ENCODE measurements around the gene XPNPEP3. TPM values are rescaled to one million over a fixed set of nuclear protein-coding genes. Genes with fewer than 3 reads are reported as not detected.
A peak's percentile ranks its signal among the peaks of the same experiment; 100 is the strongest.

XPNPEP3 gene
- total and polyA plus RNA-seq, 2 experiments from 2014 or later = 6.4 to 11.3 TPM

GRCh38 chr22:40950962-40951794 is 94.2 kb downstream of the XPNPEP3 start, which contains the start of gene RBX1:
RBX1 (plus strand) TSS chr22:40951378; CDS start chr22:40951399, 21 bp downstream.
- H2AFZ ChIP-seq = peak within 1 kb of the TSS; percentile 84
- no peaks in the 10 kb centered on the region for H3K27me3 ChIP-seq (replicated peaks; ENCODE audit: insufficient read depth)
- peaks cover 27% of the 10 kb centered on the region for H3F3A ChIP-seq (ENCODE audit: insufficient read depth)
- peak within 1 kb of the TSS; percentile 89 for H3K27ac ChIP-seq
- no peaks in the 10 kb centered on the region for H3K9me2 ChIP-seq (ENCODE audit: insufficient read depth)
- no peaks in the 10 kb centered on the region for H4K20me1 ChIP-seq (ENCODE audit: insufficient read depth)
- peak within 1 kb of the TSS; percentile 97 for H3K9ac ChIP-seq
- H3K79me2 ChIP-seq (ENCODE audit: insufficient read depth) = peaks cover 44% of the 10 kb centered on the region
- peaks cover 24% of the 10 kb centered on the region for H3K4me1 ChIP-seq (ENCODE audit: insufficient read depth)
- 0 out of 2 replicates have a peak, but pooled peaks cover 6% of the 10 kb centered on the region for H3K36me3 ChIP-seq (ENCODE audit: low read depth)
- peak within 1 kb of the TSS; percentile 78 for H3K4me3 ChIP-seq
- peak within 1 kb of the TSS; percentile 95 for H3K4me2 ChIP-seq (ENCODE audit: unreplicated experiment)
- in situ Hi-C loops (cut with MboI) = no loop called here
- DNase-seq = peak; percentile 100
- TF ChIP-seq EZH2phosphoT487 (IDR thresholded peaks at IDR 0.05; ENCODE audit: insufficient read depth, low read depth) = no peak
- TF ChIP-seq EZH2 (IDR thresholded peaks at IDR 0.05; ENCODE audit: insufficient read depth, poor library complexity, severe bottlenecking) = no peak
- H3K9me3 ChIP-seq (ENCODE audit: low read depth) = no peaks in the 10 kb centered on the region
- WGBS, 2 experiments (ENCODE audit: low coverage in 1 of 2, low lambda C conversion rate in 2 of 2, missing lambda C conversion rate in 2 of 2) = 0 to 1% methylated on average over 37 to 61 of the region's 86 CpGs

DNA sequence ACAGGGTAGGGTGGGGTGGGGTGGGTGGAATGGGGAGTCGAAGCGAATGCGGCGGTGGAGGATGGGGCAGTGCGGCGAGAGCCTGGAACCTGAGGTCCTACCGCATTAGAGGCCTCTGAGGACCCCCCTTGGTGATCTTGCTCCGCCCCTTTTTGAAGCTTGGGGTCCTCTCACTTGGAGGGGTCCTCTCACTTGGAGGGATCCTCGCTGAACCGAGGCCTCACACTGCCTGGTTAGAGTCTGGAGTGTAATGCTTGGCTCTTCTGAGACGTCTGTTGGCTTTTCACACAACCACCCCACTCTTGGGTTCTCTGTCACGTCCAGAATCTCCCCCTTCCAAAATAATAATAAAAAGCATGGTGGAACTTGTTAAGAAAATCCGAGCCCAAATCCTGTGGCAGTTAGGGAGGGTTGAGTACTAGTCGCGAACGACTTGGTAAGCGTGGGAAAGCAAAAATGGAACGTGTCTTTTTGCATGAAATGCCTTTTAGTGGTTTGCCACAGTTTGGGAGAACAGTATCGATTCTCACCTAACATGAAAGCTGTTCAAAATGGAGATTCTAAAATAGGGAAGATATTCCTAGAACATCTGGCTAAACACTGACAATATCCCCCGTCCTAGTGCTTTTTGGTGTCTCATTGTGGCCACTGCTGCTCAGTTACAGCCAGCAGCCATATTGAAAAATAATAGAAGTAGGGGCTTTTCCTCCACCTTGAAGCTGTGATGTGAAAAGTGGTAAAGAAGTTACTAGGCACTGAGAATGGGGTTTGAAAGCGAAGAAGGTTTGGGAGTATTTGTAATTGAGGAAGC is 95.1 kb downstream of the XPNPEP3 start:
- Histone ChIP-seq H3F3A (ENCODE audit: insufficient read depth) (peaks cover 27% of the 10 kb centered on the region), H2AFZ (peak overlapping the region; percentile 63), H4K20me1 (ENCODE audit: insufficient read depth) (no peaks in the 10 kb centered on the region), H3K27me3 (replicated peaks; ENCODE audit: insufficient read depth) (no peaks in the 10 kb centered on the region), H3K9me3 (ENCODE audit: low read depth) (no peaks in the 10 kb centered on the region), H3K4me1 (ENCODE audit: insufficient read depth) (peaks cover 24% of the 10 kb centered on the region), H3K9ac (peak overlapping the region; percentile 97), H3K36me3 (ENCODE audit: low read depth) (0 out of 2 replicates have a peak, but pooled peaks cover 10% of the 10 kb centered on the region), H3K79me2 (ENCODE audit: insufficient read depth) (peaks cover 52% of the 10 kb centered on the region), H3K4me2 (ENCODE audit: unreplicated experiment) (peak overlapping the region; percentile 95), H3K9me2 (ENCODE audit: insufficient read depth) (no peaks in the 10 kb centered on the region), H3K27ac (peak overlapping the region; percentile 89), H3K4me3 (peak overlapping the region; percentile 77)
- DNase-seq = peak; percentile 56
- 1 to 2% methylated on average over 14 to 21 of the region's 21 CpGs for WGBS, 2 experiments (ENCODE audit: low coverage in 1 of 2, low lambda C conversion rate in 2 of 2, missing lambda C conversion rate in 2 of 2)
- in situ Hi-C loops (cut with MboI) = no loop called here
- TF ChIP-seq EZH2phosphoT487 (IDR thresholded peaks at IDR 0.05; ENCODE audit: insufficient read depth, low read depth) = no peak
- no peak for TF ChIP-seq EZH2 (IDR thresholded peaks at IDR 0.05; ENCODE audit: insufficient read depth, poor library complexity, severe bottlenecking)

GRCh38 chr22:40953471-40953870 is 96.5 kb downstream of the XPNPEP3 start:
- 73 to 82% methylated on average over 2 of the region's 2 CpGs for WGBS, 2 experiments (ENCODE audit: low coverage in 1 of 2, low lambda C conversion rate in 2 of 2, missing lambda C conversion rate in 2 of 2)
- H3K9me2 ChIP-seq (ENCODE audit: insufficient read depth) = no peaks in the 10 kb centered on the region
- H3K9ac ChIP-seq = peak overlapping the region; percentile 97; the same call in 1 of the 2 replicates
- H3K36me3 ChIP-seq (ENCODE audit: low read depth) = peaks cover 14% of the 10 kb centered on the region; the same call in 1 of the 2 replicates
- H3K27ac ChIP-seq = no peak overlapping the region
- no peak for TF ChIP-seq EZH2 (IDR thresholded peaks at IDR 0.05; ENCODE audit: insufficient read depth, poor library complexity, severe bottlenecking)
- TF ChIP-seq EZH2phosphoT487 (IDR thresholded peaks at IDR 0.05; ENCODE audit: insufficient read depth, low read depth) = no peak
- peaks cover 67% of the 10 kb centered on the region for H3K79me2 ChIP-seq (ENCODE audit: insufficient read depth)
- H3K4me3 ChIP-seq = peak overlapping the region; percentile 77; the same call in 1 of the 2 replicates
- no peak for DNase-seq
- H3K9me3 ChIP-seq (ENCODE audit: low read depth) = no peaks in the 10 kb centered on the region
- peaks cover 24% of the 10 kb centered on the region for H3K4me1 ChIP-seq (ENCODE audit: insufficient read depth)
- no peaks in the 10 kb centered on the region for H4K20me1 ChIP-seq (ENCODE audit: insufficient read depth)
- H2AFZ ChIP-seq = no peak overlapping the region
- peak overlapping the region; percentile 95 for H3K4me2 ChIP-seq (ENCODE audit: unreplicated experiment)
- H3K27me3 ChIP-seq (replicated peaks; ENCODE audit: insufficient read depth) = no peaks in the 10 kb centered on the region
- in situ Hi-C loops (cut with MboI) = no loop called here
- peaks cover 27% of the 10 kb centered on the region for H3F3A ChIP-seq (ENCODE audit: insufficient read depth)

DNA sequence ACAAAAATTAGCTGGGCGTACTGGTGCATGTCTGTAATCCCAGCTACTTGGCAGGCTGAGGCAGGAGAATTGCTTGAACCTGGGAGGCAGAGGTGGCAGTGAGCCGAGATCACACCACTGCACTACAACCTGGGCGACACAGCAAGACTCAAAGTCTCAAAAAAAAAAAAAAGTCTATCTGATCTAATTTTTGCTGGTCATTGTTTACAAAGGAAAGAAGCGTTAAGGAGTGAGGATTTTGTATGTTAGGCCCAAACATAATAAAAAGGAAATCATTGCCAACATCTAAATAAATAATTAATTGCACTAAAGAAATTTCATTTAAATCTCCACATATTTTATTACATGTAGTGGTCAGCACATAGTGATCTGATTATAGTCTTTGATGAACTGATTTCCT is 97.2 kb downstream of the XPNPEP3 start:
- Histone ChIP-seq H4K20me1 (ENCODE audit: insufficient read depth) (no peaks in the 10 kb centered on the region), H3K79me2 (ENCODE audit: insufficient read depth) (peaks cover 73% of the 10 kb centered on the region), H3K4me1 (ENCODE audit: insufficient read depth) (peaks cover 24% of the 10 kb centered on the region), H3K9me3 (ENCODE audit: low read depth) (no peaks in the 10 kb centered on the region), H3K36me3 (ENCODE audit: low read depth) (peaks cover 14% of the 10 kb centered on the region; the same call in 1 of the 2 replicates), H3K9ac (no peak overlapping the region), H3K4me3 (no peak overlapping the region), H3K27me3 (replicated peaks; ENCODE audit: insufficient read depth) (no peaks in the 10 kb centered on the region), H3K27ac (no peak overlapping the region), H3K9me2 (ENCODE audit: insufficient read depth) (no peaks in the 10 kb centered on the region), H3K4me2 (ENCODE audit: unreplicated experiment) (no peak overlapping the region), H2AFZ (no peak overlapping the region), H3F3A (ENCODE audit: insufficient read depth) (peaks cover 25% of the 10 kb centered on the region)
- DNase-seq = no peak
- 90 to 97% methylated on average over 4 of the region's 4 CpGs for WGBS, 2 experiments (ENCODE audit: low coverage in 1 of 2, low lambda C conversion rate in 2 of 2, missing lambda C conversion rate in 2 of 2)
- in situ Hi-C loops (cut with MboI) = no loop called here
- TF ChIP-seq EZH2 (IDR thresholded peaks at IDR 0.05; ENCODE audit: insufficient read depth, poor library complexity, severe bottlenecking) = no peak
- TF ChIP-seq EZH2phosphoT487 (IDR thresholded peaks at IDR 0.05; ENCODE audit: insufficient read depth, low read depth) = no peak
